Stimulated activated CD8-positive, alpha-beta memory T cell treated with anti-CD3 and anti-CD28 coated beads, Interleukin-12 subunit alpha, Interleukin-12 subunit beta, amount 100 ng/mL, for 24 hours (primary cell): ENCODE measurements around the gene CCDC85C.
"Not testable (repeated sequence)": the region's sequence is repeated elsewhere in the genome, so short reads cannot be mapped to it uniquely, and the experiment has no call there.

Experiments used
- DNase-seq: peaks from one replicate; pipeline ENCODE4 v3.0.0-alpha.2; 2020; ENCODE audit errors: extremely low read depth

The CCDC85C gene

DNA sequence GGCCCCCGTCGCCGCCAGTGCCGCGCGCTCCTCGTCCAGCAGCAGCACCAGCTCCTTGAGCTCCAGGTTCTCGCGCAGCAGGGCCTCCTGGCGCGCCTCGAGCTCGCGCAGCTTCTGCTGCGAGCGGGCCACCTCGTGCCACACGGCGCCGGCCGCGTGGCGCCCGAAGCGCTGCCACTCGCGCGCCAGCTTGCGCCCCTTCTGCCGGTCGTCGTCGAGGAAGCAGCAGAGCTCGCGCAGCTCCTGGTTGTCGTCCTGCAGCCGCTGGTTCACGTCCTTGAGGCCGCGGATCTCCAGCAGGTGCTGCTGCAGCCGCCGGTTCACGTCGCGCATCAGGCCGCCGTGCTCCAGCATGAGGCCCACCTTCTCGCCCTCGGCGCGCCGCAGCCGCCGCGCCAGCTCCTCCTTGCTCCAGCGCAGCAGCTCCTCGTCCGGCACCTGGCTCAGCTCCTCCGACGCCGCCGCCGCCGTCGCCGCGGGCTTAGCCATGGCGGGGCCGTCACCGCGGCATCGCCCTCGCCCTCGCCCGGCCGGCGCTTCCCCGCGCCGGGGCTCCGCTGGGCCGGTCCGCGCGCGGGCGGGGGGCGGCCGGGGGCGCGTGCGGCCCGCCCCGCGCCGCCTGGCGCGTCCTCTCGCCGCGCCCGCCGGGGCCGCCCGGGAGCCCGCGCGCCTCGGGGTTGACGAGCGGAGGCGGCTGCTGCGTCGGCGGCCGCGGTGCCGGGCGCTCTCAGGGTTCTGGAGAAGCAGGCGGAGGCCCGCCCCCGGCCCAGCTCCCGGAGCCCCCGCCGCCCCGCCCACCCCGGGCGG is at the start of gene CCDC85C:
TSS of gene CCDC85C (minus strand) at position 737 of the 807 bp plus-strand sequence. CDS start at position 489, 248 bp downstream.
- DNase-seq, result no peak

DNA sequence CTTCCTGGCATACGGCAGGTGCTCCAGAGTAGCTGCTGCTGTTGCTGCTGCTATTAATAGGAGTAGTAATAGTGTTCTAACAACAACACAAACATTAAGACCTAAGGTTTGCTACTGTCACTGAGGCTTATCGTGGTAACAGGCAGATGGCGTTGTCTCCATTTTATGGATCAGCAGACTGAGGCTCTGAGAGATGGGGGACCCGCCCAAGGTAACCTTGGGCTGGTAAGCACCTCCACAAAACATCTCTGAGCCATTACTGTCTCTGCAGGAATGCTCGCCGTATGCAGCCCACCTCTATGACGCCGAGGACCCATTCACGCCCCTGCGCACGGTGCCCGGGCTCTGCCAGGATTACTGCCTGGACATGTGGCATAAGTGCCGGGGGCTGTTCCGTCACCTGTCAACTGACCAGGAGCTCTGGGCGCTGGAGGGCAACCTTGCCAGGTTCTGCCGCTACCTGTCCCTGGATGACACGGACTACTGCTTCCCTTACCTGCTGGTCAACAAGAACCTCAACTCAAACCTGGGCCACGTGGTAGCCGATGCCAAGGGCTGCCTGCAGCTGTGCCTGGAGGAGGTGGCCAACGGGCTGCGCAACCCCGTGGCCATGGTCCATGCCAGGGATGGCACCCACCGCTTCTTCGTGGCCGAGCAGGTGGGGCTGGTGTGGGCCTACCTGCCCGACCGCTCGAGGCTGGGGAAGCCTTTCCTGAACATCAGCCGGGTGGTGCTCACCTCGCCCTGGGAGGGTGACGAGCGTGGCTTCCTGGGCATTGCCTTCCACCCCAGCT is 48.1 kb upstream of the CCDC85C start:
- no peak for DNase-seq

DNA sequence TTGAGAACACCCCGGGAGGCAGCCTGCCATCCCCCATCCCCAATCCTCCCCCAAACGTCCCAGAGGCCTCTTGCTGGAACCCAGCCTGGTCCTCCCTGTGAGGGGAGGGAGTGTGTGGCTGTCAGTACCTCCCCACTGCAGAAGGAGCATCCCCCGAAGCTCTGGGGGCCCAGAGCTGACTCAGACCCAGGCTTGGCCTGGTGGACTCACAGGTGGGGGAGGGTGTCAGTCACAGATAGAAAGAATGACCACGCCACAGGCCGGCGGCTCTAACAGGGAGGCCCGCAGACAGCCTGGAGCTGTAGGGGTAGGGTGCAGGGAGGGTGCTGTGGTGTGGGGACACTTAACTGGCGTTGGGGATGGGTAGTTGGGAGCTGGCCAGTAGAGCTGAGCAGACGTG is 46.2 kb upstream of the CCDC85C start:
- DNase-seq, result no peak

DNA sequence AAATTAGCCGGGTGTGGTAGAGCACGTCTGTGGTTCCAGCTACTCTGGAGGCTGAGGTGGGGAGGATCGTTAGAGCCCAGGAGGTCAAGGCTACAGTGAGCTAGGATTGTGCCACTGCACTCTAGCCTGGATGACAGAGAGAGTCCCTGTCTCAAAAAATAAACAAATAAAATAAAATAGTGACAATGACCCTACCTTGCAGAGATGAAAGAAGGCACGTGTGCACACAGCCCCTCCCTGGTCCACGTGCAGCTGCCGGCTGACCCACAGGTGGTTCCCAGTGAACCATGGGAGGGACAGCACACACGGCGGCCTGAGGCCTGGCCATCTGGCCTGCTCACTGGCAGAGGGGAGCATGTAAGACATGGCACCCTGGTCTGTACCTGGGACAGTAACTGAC is 45.6 kb upstream of the CCDC85C start:
- no peak for DNase-seq

DNA sequence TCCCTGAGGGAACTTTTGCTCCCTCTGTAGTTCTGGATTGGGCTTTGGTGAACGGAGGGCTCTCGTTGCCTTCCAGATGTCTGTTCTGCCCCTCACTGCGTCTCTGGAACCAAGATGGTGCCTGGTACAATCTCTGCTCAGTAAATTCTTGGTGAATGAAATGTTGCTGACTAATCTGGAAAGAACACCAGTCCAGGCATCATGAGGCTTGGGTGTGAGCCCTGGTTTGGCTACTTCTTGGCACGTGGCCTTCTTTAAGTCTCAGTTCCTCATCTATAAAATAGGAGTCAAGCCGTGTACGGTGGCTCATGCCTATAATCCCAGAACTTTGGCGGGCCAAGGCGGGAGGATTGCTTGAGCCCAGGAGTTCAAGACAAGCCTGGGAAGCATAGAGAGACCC is 45.2 kb upstream of the CCDC85C start:
- DNase-seq, result no peak

DNA sequence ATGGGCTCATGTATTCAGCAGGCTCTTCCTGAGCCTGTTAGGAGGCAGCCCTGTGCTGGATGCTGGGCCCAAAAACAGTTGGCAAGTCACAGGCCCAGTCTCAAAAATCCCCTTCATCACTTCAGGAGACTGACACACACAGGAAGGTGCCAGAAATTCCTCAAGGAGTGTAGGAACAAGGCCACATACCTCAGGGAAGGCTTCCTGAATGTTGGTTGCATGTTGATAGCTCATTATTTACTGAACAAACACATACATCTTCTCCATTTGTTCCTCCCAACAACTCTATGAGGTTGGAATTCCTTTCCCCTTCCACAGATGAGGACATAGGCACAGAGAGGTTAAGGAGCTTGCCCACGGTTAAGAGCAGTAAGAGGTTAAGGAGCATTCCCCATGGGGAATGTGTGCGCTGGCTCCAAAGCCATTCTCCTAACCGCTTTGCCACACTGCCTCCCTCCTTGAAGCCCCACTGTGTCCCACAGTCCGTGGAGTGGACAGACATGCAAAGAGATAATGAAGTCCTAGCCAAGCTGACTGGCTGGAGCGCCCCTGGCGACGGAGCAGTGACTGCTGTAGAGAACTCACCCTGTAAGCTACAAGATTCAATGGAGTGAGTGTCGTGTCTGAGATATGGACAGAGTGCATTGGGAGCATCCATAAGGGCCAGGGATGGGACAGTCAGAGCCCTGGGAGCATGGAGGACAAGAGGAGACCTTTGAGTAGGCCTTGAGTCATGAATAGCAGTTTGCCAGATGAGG is 44.2 kb upstream of the CCDC85C start:
- DNase-seq, result no peak

DNA sequence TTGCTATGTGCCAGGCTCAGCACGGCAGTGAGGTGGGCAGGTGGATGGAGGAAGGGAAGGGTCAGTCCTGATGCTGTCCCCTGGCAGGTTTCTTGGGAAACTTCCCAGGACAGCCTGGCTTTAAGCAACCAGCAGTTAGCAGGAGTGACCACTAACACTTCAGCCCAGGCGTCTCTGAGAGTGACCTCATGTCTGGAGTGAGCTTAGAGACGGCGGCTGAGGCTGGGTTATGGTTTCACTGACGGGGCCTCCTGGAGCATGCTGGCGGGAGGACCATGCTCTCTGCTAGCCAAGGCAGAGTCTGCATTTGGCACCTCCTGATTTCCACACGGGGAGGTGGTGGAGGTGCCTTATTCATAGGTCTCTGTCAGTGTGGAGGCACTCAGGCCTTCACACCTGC is 43.4 kb upstream of the CCDC85C start:
- DNase-seq, result no peak

DNA sequence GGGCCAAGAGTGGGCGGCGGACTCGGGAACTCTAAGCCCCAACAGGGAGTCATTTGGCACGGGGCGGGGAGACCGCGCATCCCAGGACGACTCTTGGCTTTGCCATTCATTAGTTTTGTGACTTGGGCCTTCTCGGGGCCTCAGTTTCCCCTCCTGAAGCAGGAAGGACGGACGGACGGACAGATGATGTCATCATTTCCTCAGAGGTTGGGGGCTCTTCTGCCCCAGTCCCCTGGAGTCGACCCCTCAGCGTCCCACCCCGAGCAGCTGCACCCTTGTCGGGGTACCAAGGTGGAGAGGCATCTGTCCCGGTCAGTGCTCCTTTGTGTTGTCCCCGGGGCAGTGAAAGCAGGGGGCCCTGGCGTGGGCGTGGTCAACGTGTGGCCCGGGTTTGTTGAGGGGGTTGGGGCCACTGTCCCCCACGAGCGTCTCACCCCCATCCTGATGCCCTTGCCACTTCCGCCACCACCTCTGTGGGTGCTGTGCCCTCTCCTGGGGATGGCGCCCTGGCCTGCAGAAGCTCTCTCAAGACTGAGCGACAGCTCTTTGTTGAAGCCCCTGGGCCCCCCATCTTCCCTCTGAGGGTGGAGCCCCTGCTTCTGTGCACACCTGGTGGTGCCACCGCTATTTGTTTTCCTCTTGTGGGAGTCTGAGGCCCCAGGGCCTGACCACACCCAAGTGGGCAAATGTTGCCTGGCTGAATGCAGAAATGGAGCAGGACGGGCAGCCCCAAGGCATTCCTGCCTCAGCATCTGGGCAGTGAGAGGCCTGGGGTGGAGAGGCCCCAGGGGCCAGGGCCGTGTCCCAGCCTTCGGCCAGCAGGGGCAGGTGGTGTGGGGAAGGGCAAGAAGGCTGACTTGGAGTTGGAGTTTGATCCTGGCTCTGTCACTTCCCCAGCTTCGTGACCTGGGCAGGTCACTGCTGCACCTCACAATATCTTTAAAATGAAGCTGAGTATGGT is 41.8 kb upstream of the CCDC85C start:
- DNase-seq, result no peak

DNA sequence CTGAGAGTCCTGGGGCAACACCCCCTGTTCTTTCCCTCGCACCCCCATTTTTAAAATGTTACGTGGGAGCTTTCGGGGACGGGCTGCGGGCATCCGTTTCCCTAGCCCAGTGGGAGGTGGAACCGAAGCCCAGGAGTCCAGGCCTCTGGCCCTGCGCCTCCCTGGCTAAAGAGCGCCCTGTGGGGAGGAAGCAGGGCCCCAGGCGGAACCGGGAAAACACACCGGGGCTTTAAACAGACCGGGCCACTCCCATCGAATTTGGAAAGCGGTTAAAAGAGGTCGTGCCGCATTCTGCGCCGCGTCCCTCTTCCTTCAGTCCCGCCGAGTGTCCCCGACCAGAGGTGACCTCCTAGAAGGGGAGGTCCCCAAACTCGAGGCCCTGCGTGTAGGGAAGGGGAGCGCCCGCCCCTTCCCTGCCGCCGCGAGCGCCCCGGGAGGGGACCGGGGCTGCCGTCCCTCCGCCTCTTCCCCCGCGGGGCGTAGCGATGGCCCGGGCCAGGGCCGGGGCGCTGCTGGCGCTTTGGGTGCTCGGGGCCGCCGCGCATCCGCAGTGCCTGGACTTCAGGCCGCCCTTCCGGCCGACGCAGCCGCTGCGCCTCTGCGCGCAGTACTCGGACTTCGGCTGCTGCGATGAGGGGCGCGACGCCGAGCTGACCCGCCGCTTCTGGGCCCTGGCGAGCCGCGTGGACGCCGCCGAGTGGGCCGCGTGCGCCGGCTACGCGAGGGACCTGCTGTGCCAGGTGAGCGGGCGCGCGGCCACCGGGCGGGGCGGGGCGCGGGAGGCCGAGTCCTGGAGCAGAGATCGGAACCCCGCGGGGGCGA is 40.9 kb upstream of the CCDC85C start, which contains the start of gene HHIPL1:
TSS of gene HHIPL1 (plus strand) at position 407 of the 822 bp plus-strand sequence. CDS start at position 486, 79 bp downstream.
- no peak for DNase-seq

DNA sequence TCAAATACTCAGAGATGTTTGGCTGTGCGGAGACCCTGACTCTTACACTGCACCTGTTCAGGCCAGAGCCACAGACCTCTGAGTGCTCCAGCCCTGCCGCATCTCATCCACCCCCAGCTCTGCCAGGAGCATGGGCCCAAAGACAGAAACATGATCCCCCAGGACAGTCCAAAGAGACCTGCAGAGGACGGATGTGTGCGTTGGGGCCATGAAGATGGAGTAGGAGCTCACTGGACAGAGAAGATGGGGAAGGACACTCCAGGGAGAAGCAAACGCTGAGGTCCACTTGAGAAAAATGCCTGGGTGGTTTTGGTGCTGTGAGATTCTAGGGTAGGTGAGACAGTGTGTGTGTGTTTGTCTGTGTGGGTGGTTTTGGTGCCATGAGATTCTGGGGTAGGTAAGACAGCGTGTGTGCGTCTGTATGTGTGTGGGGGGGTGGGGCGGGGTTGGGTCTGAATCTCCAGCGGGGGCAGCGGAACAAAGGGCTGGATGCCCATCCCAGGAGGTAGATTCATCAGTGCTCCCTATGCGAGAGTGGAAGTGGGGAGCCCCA is 40.1 kb upstream of the CCDC85C start:
- DNase-seq, result no peak

DNA sequence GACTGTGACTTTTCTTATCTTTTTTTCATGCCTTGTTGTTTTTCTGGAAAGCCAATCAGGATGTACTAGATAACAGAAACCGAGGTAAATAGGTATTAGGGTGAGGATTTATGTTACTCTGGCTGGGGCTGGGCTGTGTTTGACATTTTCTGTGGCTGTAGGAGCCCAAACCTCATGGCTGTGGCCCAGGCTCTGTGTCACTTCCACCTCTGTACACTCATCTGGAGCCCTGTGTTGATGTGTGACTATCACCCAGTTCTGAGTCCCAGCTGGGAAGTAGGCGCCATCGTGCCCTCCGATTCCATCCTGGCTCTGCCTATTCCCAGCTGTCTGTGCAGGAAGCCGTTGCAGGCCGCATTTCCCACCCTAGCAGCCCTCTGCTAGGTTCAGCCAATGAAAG is 39.3 kb upstream of the CCDC85C start:
- no peak for DNase-seq

DNA sequence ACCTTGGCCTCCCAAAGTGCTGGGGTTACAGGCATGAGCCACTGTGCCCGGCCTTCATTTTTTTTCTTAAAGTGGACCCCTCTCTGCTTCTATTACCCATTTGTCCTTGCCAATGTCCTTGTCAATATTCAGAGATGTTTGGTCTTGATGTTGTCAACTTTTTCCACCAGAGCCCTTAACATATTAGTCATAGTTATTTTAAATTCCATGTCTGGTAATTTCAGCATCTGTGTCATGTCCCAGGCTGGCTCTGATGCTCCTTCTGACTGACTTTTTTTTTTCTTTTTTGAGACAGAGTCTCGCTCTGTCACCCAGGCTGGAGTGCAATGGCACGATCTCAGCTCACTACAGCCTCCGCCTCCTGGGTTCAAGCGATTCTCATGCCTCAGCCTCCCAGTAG is 38.8 kb upstream of the CCDC85C start:
- DNase-seq, result not testable (repeated sequence)

DNA sequence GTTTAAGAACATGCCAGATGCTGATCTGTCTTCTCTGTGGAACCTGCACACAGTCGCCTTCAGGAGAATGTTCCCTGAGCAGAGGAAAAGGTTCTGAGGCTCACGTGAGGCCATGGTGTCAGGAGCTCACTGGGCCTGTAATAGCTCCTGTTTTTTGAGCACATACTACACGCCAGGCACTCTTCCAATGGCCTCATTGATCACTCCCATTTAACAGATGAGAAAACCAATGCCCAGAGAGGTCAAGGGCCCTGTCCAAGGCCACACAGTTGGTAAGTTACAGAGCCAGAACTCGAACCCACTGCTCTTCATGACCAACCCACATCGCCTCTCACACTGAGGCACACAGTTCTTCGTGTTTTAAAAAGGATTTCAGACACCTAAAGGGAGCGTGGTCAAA is 33.6 kb upstream of the CCDC85C start:
- DNase-seq, result no peak

DNA sequence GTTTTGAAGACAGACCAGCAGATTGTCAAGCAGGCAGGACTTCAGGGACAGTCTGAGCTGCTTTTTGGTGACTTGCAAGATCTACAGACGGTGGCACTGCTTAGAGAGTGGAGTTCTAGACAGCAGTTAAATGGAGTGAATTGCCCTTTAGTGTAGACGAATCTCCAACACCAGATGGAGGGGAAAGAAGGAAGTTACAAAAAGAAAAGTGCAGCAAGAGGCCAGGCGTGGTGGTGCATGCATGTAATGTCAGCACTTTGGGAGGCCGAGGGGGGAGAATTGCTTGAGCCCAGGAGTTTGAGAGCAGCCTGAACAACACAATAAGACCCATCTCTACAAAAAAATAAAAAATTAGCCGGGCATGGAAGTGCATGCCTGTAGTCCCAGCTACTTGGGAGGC is 32.5 kb upstream of the CCDC85C start:
- no peak for DNase-seq

DNA sequence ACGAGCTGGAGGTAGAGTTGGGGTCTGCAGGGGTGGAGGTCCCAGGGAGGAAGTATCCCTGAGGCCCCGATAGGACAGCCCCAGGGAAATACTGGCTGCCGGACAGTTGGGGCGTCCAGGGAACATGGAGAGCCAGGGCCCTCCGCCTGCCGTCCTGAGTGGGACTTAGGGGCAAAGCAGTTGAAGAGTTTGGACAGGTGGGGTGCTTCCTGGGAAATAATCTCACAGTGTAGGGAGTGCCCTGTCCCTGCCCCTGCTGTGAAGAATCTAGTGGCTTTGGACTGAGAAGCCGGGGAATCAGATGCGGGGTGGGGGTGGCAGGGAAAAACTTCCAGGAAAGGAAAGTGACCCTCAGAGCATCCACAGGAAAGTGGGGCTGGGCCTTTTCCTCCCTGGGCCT is 31.1 kb upstream of the CCDC85C start:
- no peak for DNase-seq

DNA sequence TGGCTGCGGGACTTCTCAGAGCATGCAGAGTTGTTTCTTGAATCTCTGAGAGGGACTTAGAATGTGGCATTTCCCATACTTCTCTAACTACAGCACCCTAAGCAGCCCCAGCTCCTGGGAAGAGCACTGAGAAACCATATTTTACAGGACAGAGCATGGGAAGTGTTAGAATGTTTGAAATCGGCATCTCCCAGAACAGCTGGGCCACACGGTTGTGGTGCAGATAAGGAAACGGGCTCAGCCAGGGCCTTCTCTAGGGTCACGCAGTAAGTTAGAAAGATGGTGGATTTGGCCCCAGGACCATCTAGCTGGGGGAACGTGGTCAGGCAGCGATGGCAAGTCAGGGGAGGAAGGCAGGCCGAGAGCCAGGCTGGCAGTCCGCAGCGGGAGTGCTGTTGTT is 30.4 kb upstream of the CCDC85C start:
- no peak for DNase-seq

DNA sequence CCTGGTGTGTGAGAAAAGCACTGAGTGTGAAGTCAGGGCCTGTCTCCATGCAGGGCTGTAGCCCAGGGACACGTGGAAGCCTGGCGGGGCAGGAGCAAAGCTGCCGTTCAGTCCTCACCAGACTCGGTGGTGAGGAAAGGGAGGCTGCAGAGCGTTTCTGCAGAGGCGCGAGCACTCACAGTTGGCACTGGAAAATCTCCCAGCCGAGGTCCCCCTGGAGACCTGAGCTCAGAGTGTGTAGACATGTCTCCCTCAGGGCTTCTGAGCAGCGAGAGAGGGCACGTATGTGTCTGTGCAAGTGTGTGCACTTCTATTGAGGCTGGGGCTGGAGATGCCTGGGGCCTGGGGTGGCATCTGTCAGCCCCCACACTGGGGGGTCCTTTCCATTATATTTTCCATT is 29.9 kb upstream of the CCDC85C start:
- DNase-seq, result no peak

DNA sequence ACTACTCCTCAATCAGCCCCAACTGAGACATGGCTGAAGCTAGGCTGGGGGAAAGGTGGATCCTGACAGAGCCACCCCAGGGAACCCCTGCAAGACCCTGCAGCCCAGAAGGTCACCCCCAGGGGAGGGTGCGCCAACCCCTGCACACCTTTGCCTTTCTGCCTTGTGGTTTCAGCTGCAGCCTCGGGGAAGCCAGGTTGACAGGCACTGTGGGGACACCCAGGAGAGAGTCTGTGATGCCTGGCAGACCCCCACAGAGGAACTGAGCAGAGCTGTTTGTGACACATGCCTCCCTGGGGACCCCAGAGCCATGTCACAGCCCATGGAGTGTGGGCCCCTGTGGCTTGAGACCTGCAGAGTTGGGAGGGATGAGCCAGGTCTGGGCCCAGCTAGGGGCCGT is 29.1 kb upstream of the CCDC85C start:
- DNase-seq, result no peak

DNA sequence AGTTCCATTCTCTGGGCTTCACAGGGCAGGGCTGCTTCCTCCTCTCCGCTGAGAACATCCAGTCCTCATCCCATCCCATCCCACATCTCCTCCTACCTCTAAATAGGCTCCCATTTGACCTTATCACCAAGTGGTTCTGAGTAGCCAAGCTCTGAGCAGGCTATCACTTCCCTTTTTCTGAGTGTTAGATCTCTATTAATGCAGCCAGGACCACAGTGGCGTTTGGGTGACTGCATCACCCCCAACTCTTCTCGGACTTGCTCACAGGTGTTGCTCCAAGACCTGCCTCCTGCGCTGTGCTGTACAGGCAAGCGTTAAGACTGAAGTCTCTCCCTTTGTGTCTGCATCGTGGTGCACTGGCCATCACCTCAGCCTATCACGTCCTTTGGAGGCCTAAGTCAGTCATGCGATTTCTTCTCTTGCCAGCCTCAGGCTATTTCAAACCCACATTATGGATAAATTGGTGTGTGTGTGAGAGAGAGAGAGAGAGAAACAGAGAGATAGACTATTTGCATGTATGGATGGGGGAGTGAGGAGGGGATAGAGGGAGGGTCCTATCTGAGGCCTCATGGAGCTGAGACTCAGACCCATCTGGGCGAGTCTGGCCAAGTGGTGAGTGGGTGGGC is 28.5 kb upstream of the CCDC85C start:
- no peak for DNase-seq
